Gastroesophageal sphincter (tissue), 3 donors: ENCODE measurements around the gene NHSL1.

Experiments
- EP300 ChIP-seq: sonication (generic); formaldehyde crosslinking; IDR thresholded peaks from one replicate; pipeline ENCODE4 v1.6.1; 2017; ENCODE audit warnings: antibody characterized with exemption, mild to moderate bottlenecking
- POLR2A ChIP-seq, 2 donors: fragments of 450-650 bp; IDR thresholded peaks; one replicate each; pipeline ENCODE4 v1.6.1; 2017; ENCODE audit warnings: antibody characterized with exemption in 2 of 2, mild to moderate bottlenecking in 2 of 2, moderate library complexity in 1 of 2
- POLR2AphosphoS5 ChIP-seq: sonication (generic); formaldehyde crosslinking; IDR thresholded peaks from one replicate; pipeline ENCODE4 v1.6.1; 2017; ENCODE audit warnings: antibody characterized with exemption
- TF ChIP-seq, protein P1 (sequence below), 4 experiments: fragments of 200-600 bp in 2 of 4; fragments of 450-650 bp in 2 of 4; sonication (generic) in 1 of 4; IDR thresholded peaks; one replicate each; pipeline ENCODE4 v1.5.1; 2017 to 2019; ENCODE audit warnings: antibody characterized with exemption in 4 of 4, mild to moderate bottlenecking in 2 of 4, moderate library complexity in 2 of 4

- TF ChIP-seq POLR2A (IDR thresholded peaks at IDR 0.05) (no peak), EP300 (no peak), POLR2AphosphoS5 (no peak)
- TF ChIP-seq, protein P1, sequence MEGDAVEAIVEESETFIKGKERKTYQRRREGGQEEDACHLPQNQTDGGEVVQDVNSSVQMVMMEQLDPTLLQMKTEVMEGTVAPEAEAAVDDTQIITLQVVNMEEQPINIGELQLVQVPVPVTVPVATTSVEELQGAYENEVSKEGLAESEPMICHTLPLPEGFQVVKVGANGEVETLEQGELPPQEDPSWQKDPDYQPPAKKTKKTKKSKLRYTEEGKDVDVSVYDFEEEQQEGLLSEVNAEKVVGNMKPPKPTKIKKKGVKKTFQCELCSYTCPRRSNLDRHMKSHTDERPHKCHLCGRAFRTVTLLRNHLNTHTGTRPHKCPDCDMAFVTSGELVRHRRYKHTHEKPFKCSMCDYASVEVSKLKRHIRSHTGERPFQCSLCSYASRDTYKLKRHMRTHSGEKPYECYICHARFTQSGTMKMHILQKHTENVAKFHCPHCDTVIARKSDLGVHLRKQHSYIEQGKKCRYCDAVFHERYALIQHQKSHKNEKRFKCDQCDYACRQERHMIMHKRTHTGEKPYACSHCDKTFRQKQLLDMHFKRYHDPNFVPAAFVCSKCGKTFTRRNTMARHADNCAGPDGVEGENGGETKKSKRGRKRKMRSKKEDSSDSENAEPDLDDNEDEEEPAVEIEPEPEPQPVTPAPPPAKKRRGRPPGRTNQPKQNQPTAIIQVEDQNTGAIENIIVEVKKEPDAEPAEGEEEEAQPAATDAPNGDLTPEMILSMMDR (IDR thresholded peaks at IDR 0.05) = no peak
Measured at GRCh38 chr6:138396709-138397108, 102.6 kb downstream of the NHSL1 start.
